ENCODE results near the gene COG2. TPM values are rescaled to one million over a fixed set of nuclear protein-coding genes. Genes with fewer than 3 reads are reported as not detected.

Gene COG2
- total RNA-seq, 1 experiment from 2014 or later: 51.0 TPM

DNA sequence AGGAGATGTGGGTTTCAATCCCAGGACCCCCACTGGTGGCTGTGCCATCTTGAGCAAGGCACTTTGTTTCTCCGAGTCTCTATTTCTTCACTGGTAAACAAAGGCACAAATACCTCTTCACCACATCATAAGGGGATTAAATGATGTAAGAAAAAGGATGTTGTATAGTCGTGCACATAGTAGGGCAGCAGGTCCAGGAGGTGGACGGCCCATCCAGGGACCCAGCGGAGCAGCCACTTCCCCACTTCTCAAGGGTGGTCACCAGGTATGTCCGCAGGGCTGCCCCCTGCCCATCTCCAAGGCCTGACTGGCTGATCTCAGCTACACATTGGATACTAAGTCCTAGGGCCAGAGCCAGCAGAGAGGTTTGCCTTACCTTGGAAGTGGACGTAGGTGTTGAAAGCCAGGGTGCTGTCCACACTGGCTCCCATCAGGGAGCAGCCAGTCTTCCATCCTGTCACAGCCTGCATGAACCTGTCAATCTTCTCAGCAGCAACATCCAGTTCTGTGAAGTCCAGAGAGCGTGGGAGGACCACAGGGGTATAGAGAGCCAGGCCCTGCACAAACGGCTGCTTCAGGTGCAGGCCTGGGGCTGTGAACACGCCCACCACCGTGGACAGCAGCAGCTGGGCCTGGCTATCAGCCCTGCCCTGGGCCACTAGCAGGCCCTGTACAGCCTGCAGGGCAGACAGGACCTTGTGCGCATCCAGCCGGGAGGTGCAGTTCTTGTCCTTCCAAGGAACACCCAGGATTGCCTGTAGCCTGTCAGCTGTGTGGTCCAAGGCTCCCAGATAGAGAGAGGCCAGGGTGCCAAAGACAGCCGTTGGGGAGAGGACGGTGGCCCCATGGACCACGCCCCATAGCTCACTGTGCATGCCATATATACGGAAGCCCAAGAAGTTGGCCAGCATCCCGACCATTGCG lies 67.6 kb downstream of the COG2 start:
- CTCF ChIA-PET: no interaction called here
- Histone ChIP-seq H3K4me2 (ENCODE audit: low read length) (no peak overlapping the region), H3K9me2 (replicated peaks; ENCODE audit: low read length) (no peaks in the 10 kb centered on the region), H3F3A (ENCODE audit: low read length, unreplicated experiment) (no peaks in the 10 kb centered on the region), H3K27me3 (ENCODE audit: low read length) (no peaks in the 10 kb centered on the region), H4K20me1 (ENCODE audit: low read length) (no peaks in the 10 kb centered on the region), H3K4me3 (ENCODE audit: low read length) (no peak overlapping the region), H3K27ac (ENCODE audit: low read length) (no peak overlapping the region), H3K4me1 (ENCODE audit: insufficient read depth, low read length) (peaks cover 11% of the 10 kb centered on the region), H3K9me3 (ENCODE audit: low read length) (no peaks in the 10 kb centered on the region), H2AFZ (ENCODE audit: low read length) (no peak overlapping the region), H3K36me3 (ENCODE audit: low read depth, low read length) (no peaks in the 10 kb centered on the region), H3K9ac (ENCODE audit: low read length) (no peak overlapping the region), H3K79me2 (ENCODE audit: low read length) (no peaks in the 10 kb centered on the region)
- no peak for ATAC-seq
- POLR2A ChIA-PET (ENCODE audit: unreplicated experiment): no interaction called here
- intact Hi-C loops (cut with micrococcal nuclease): no loop called here
- no peak for DNase-seq
- TF ChIP-seq, protein P1, sequence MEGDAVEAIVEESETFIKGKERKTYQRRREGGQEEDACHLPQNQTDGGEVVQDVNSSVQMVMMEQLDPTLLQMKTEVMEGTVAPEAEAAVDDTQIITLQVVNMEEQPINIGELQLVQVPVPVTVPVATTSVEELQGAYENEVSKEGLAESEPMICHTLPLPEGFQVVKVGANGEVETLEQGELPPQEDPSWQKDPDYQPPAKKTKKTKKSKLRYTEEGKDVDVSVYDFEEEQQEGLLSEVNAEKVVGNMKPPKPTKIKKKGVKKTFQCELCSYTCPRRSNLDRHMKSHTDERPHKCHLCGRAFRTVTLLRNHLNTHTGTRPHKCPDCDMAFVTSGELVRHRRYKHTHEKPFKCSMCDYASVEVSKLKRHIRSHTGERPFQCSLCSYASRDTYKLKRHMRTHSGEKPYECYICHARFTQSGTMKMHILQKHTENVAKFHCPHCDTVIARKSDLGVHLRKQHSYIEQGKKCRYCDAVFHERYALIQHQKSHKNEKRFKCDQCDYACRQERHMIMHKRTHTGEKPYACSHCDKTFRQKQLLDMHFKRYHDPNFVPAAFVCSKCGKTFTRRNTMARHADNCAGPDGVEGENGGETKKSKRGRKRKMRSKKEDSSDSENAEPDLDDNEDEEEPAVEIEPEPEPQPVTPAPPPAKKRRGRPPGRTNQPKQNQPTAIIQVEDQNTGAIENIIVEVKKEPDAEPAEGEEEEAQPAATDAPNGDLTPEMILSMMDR (conservative IDR thresholded peaks at IDR 0.05; ENCODE audit: low read depth, low read length): no peak
- TF ChIP-seq EZH2phosphoT487 (IDR thresholded peaks at IDR 0.05; ENCODE audit: borderline replicate concordance, low read length) (no peak), EZH2 (IDR thresholded peaks at IDR 0.05; ENCODE audit: low read length, unreplicated experiment) (no peak)
- BruUV-seq (replicated peaks): no TSS peak

DNA sequence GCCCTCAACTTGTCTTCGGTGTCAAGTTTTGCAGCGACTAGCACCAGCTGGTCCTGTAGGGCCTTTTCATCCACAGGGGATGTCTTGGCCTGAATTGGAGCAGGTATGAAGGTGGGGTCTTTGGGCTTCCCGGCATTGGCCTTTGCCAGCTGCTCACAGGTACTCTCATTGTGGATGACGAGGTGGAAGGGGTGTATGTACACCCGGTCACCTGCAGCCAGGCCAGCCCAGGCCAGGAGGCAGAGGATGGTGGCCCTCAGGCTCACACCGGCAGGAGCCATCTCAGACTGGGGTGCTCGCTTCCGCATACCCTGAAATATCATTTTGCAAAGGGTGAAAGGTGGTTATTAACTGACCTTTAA lies 68.2 kb downstream of the COG2 start:
- no peak overlapping the region for H3K27ac ChIP-seq (ENCODE audit: low read length)
- BruUV-seq (replicated peaks): no TSS peak
- no peak for DNase-seq
- H3K4me2 ChIP-seq (ENCODE audit: low read length): no peak overlapping the region
- H3K9me2 ChIP-seq (replicated peaks; ENCODE audit: low read length): no peaks in the 10 kb centered on the region
- H2AFZ ChIP-seq (ENCODE audit: low read length): no peak overlapping the region
- no peak overlapping the region for H3K9ac ChIP-seq (ENCODE audit: low read length)
- CTCF ChIA-PET: no interaction called here
- H3K36me3 ChIP-seq (ENCODE audit: low read depth, low read length): no peaks in the 10 kb centered on the region
- TF ChIP-seq EZH2 (IDR thresholded peaks at IDR 0.05; ENCODE audit: low read length, unreplicated experiment) (no peak), EZH2phosphoT487 (IDR thresholded peaks at IDR 0.05; ENCODE audit: borderline replicate concordance, low read length) (no peak)
- TF ChIP-seq, protein P1 (conservative IDR thresholded peaks at IDR 0.05; ENCODE audit: low read depth, low read length): no peak
- H3K9me3 ChIP-seq (ENCODE audit: low read length): no peaks in the 10 kb centered on the region
- H4K20me1 ChIP-seq (ENCODE audit: low read length): no peaks in the 10 kb centered on the region
- no peaks in the 10 kb centered on the region for H3K27me3 ChIP-seq (ENCODE audit: low read length)
- ATAC-seq: no peak
- POLR2A ChIA-PET (ENCODE audit: unreplicated experiment): no interaction called here
- intact Hi-C loops (cut with micrococcal nuclease): no loop called here
- H3K4me3 ChIP-seq (ENCODE audit: low read length): no peak overlapping the region
- no peaks in the 10 kb centered on the region for H3F3A ChIP-seq (ENCODE audit: low read length, unreplicated experiment)
- H3K4me1 ChIP-seq (ENCODE audit: insufficient read depth, low read length): peaks cover 11% of the 10 kb centered on the region
- H3K79me2 ChIP-seq (ENCODE audit: low read length): no peaks in the 10 kb centered on the region

DNA sequence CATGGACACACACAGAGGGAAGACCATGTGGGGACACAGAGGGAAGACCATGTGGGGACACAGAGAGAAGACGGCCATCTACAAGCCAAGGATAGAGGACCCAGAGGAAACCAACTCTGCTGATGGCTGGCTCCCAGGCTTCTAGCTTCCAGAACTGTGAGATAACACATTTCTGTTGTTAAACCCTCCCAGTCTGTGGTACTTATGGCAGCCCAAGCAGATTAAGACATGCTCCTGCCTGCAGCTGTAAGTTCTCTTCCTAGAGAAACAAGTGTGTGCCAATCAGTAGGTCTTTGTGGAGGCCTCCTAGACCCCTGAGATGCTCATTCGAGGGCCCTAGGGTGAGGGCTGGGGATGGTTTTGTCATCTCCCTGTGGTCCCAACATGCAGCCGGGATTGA lies 69.0 kb downstream of the COG2 start:
- H3K4me1 ChIP-seq (ENCODE audit: insufficient read depth, low read length): peaks cover 11% of the 10 kb centered on the region
- no peak overlapping the region for H3K4me2 ChIP-seq (ENCODE audit: low read length)
- no peaks in the 10 kb centered on the region for H3K36me3 ChIP-seq (ENCODE audit: low read depth, low read length)
- H3K27ac ChIP-seq (ENCODE audit: low read length): no peak overlapping the region
- H3K9ac ChIP-seq (ENCODE audit: low read length): no peak overlapping the region
- H4K20me1 ChIP-seq (ENCODE audit: low read length): no peaks in the 10 kb centered on the region
- no peaks in the 10 kb centered on the region for H3K27me3 ChIP-seq (ENCODE audit: low read length)
- BruUV-seq (replicated peaks): no TSS peak
- intact Hi-C loops (cut with micrococcal nuclease): no loop called here
- DNase-seq: no peak
- H3F3A ChIP-seq (ENCODE audit: low read length, unreplicated experiment): no peaks in the 10 kb centered on the region
- TF ChIP-seq, protein P1 (conservative IDR thresholded peaks at IDR 0.05; ENCODE audit: low read depth, low read length): no peak
- no peak for TF ChIP-seq EZH2phosphoT487 (IDR thresholded peaks at IDR 0.05; ENCODE audit: borderline replicate concordance, low read length)
- TF ChIP-seq EZH2 (IDR thresholded peaks at IDR 0.05; ENCODE audit: low read length, unreplicated experiment): no peak
- no peaks in the 10 kb centered on the region for H3K9me3 ChIP-seq (ENCODE audit: low read length)
- ChIA-PET CTCF (no interaction called here), POLR2A (ENCODE audit: unreplicated experiment) (no interaction called here)
- H3K4me3 ChIP-seq (ENCODE audit: low read length): no peak overlapping the region
- no peak for ATAC-seq
- H3K79me2 ChIP-seq (ENCODE audit: low read length): no peaks in the 10 kb centered on the region
- no peak overlapping the region for H2AFZ ChIP-seq (ENCODE audit: low read length)
- H3K9me2 ChIP-seq (replicated peaks; ENCODE audit: low read length): no peaks in the 10 kb centered on the region
